ENCODE data around the gene TVP23A. TPM values are rescaled to one million over a fixed set of nuclear protein-coding genes. Genes with fewer than 3 reads are reported as not detected.

The TVP23A gene
- total and polyA plus RNA-seq, 2 donors (not counting 1 experiment from before 2014, with no cell fraction given): 0.37 to 3.2 TPM

- 89% methylated on average over 1 of the region's 2 CpGs for WGBS (ENCODE audit: insufficient coverage)
- Histone ChIP-seq H2AFZ (ENCODE audit: insufficient read depth, low read depth, low read length, poor library complexity, severe bottlenecking) (no peak overlapping the region), H3K9ac (ENCODE audit: low read length) (no peak overlapping the region), H3K4me3 (ENCODE audit: control extremely low read depth in 1 of 5, extremely low read depth in 1 of 5, insufficient read depth in 1 of 5, low read depth in 2 of 5, low read length in 4 of 5) (no peak overlapping the region), H3K4me2 (replicated peaks; ENCODE audit: low read depth, low read length, poor library complexity, severe bottlenecking) (no peak overlapping the region), H3K27ac (ENCODE audit: low read length in 2 of 2) (peak overlapping the region in 1 of 2 donors; percentile 8), H3K4me1 (ENCODE audit: control insufficient read depth in 2 of 2, insufficient read depth in 2 of 2, low read length in 2 of 2) (peaks cover 19 to 21% of the 10 kb centered on the region in 2 donors), H3K9me3 (ENCODE audit: control extremely low read depth in 1 of 3, control insufficient read depth in 2 of 3, insufficient read depth in 1 of 3, low read length in 2 of 3) (peaks cover 0 to 12% (median 0%) of the 10 kb centered on the region in 3 donors), H4K20me1 (ENCODE audit: control insufficient read depth, insufficient read depth, low read length, poor library complexity, severe bottlenecking) (no peaks in the 10 kb centered on the region), H3K27me3 (replicated peaks in 1 of 4; ENCODE audit: control extremely low read depth in 1 of 4, control insufficient read depth in 3 of 4, insufficient read depth in 4 of 4, low read length in 3 of 4) (no peaks in the 10 kb centered on the region), H3K79me2 (ENCODE audit: control insufficient read depth, insufficient read depth, low read length) (no peaks in the 10 kb centered on the region), H3K36me3 (replicated peaks in 1 of 2; ENCODE audit: control extremely low read depth in 1 of 2, control insufficient read depth in 1 of 2, extremely low read depth in 1 of 2, insufficient read depth in 2 of 2, low read length in 1 of 2) (peaks cover 0 to 4% of the 10 kb centered on the region in 2 experiments)
- ATAC-seq (ENCODE audit: low read depth): no peak
- H3K4me3 Mint-ChIP-seq: no peak overlapping the region
- peaks cover 35% of the 10 kb centered on the region for H3K4me1 Mint-ChIP-seq
- H3K9me3 Mint-ChIP-seq (ENCODE audit: insufficient read depth): no peaks in the 10 kb centered on the region
- DNase-seq: no peak
- no peak overlapping the region for H3K27ac Mint-ChIP-seq
- TF ChIP-seq EZH2 (IDR thresholded peaks at IDR 0.05; ENCODE audit: borderline replicate concordance, insufficient read depth, low read depth, low read length, poor library complexity, severe bottlenecking): no peak
- TF ChIP-seq, protein P1, sequence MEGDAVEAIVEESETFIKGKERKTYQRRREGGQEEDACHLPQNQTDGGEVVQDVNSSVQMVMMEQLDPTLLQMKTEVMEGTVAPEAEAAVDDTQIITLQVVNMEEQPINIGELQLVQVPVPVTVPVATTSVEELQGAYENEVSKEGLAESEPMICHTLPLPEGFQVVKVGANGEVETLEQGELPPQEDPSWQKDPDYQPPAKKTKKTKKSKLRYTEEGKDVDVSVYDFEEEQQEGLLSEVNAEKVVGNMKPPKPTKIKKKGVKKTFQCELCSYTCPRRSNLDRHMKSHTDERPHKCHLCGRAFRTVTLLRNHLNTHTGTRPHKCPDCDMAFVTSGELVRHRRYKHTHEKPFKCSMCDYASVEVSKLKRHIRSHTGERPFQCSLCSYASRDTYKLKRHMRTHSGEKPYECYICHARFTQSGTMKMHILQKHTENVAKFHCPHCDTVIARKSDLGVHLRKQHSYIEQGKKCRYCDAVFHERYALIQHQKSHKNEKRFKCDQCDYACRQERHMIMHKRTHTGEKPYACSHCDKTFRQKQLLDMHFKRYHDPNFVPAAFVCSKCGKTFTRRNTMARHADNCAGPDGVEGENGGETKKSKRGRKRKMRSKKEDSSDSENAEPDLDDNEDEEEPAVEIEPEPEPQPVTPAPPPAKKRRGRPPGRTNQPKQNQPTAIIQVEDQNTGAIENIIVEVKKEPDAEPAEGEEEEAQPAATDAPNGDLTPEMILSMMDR (IDR thresholded peaks at IDR 0.05): no peak
- POLR2A ChIA-PET: interaction anchor here (1.7 kb wide), 1 partner anchor 11 kb away, joined by 9 read pairs; no protein-coding TSS in a partner anchor
- CTCF ChIA-PET: interaction anchor here (1.0 to 1.1 kb wide), 2 partner anchors 14 to 63 kb away, joined by 3 read pairs; no protein-coding TSS in a partner anchor
- intact Hi-C loops (cut with micrococcal nuclease): no loop called here
- no peaks in the 10 kb centered on the region for H3K27me3 Mint-ChIP-seq
Observed at GRCh38 chr16:10856042-10856441, 37.4 kb upstream of the TVP23A start.

GRCh38 chr16:10852948-10853347 is 34.4 kb upstream of the TVP23A start:
- Mint-ChIP-seq H3K27me3 (no peaks in the 10 kb centered on the region), H3K4me1 (peaks cover 55% of the 10 kb centered on the region), H3K27ac (peak overlapping the region; percentile 16), H3K4me3 (peak overlapping the region; percentile 59), H3K9me3 (ENCODE audit: insufficient read depth) (no peaks in the 10 kb centered on the region)
- Histone ChIP-seq H3K79me2 (ENCODE audit: control insufficient read depth, insufficient read depth, low read length) (no peaks in the 10 kb centered on the region), H3K4me3 (ENCODE audit: control extremely low read depth in 1 of 5, extremely low read depth in 1 of 5, insufficient read depth in 1 of 5, low read depth in 2 of 5, low read length in 4 of 5) (peak overlapping the region in 1 of 5 experiments; percentile 34), H3K36me3 (replicated peaks in 1 of 2; ENCODE audit: control extremely low read depth in 1 of 2, control insufficient read depth in 1 of 2, extremely low read depth in 1 of 2, insufficient read depth in 2 of 2, low read length in 1 of 2) (no peaks in the 10 kb centered on the region), H3K9ac (ENCODE audit: low read length) (peak overlapping the region; percentile 32), H3K4me2 (replicated peaks; ENCODE audit: low read depth, low read length, poor library complexity, severe bottlenecking) (peak overlapping the region; percentile 58), H4K20me1 (ENCODE audit: control insufficient read depth, insufficient read depth, low read length, poor library complexity, severe bottlenecking) (no peaks in the 10 kb centered on the region), H3K27ac (ENCODE audit: low read length in 2 of 2) (peak overlapping the region in 1 of 2 donors; percentile 60), H3K27me3 (replicated peaks in 1 of 4; ENCODE audit: control extremely low read depth in 1 of 4, control insufficient read depth in 3 of 4, insufficient read depth in 4 of 4, low read length in 3 of 4) (no peaks in the 10 kb centered on the region), H3K9me3 (ENCODE audit: control extremely low read depth in 1 of 3, control insufficient read depth in 2 of 3, insufficient read depth in 1 of 3, low read length in 2 of 3) (peaks cover 0 to 4% (median 0%) of the 10 kb centered on the region in 3 donors), H2AFZ (ENCODE audit: insufficient read depth, low read depth, low read length, poor library complexity, severe bottlenecking) (peak overlapping the region; percentile 57), H3K4me1 (ENCODE audit: control insufficient read depth in 2 of 2, insufficient read depth in 2 of 2, low read length in 2 of 2) (peaks cover 21 to 29% of the 10 kb centered on the region in 2 donors)
- ChIA-PET CTCF (interaction anchor here (0.5 kb wide), 1 partner anchor 10 kb away, joined by 5 read pairs; no protein-coding TSS in a partner anchor), POLR2A (interaction anchor here (0.8 to 1.0 kb wide), 2 partner anchors 14 to 19 kb away, joined by 3 read pairs; no protein-coding TSS in a partner anchor)
- no peak for DNase-seq
- ATAC-seq (ENCODE audit: low read depth): no peak
- 93% methylated on average over 3 of the region's 5 CpGs for WGBS (ENCODE audit: insufficient coverage)
- TF ChIP-seq, protein P1 (IDR thresholded peaks at IDR 0.05): no peak
- no peak for TF ChIP-seq EZH2 (IDR thresholded peaks at IDR 0.05; ENCODE audit: borderline replicate concordance, insufficient read depth, low read depth, low read length, poor library complexity, severe bottlenecking)
- intact Hi-C loops (cut with micrococcal nuclease): no loop called here
